Lower leg skin (tissue), 4 donors: ENCODE measurements around the gene SHISA6. TPM values are rescaled to one million over a fixed set of nuclear protein-coding genes. Genes with fewer than 3 reads are reported as not detected.

ENCODE experiments used
- DNase-seq, 2 donors: peaks; one replicate each; pipeline ENCODE4 v3.0.0-alpha.2; 2019; ENCODE audit warnings: low spot score in 2 of 2
- H3K4me3 ChIP-seq: fragments of 200-600 bp; sonication (generic); 2 replicates; pipeline ENCODE4 v1.5.1; 2017; ENCODE audit warnings: mild to moderate bottlenecking, low read depth; ENCODE audit not compliant: poor library complexity, severe bottlenecking
- POLR2A ChIP-seq, 2 donors: fragments of 450-650 bp; IDR thresholded peaks; one replicate each; pipeline ENCODE4 v1.6.1; 2016 to 2017; ENCODE audit warnings: antibody characterized with exemption in 2 of 2, mild to moderate bottlenecking in 1 of 2, moderate library complexity in 1 of 2
- WGBS, 2 donors: methylation state at CpG; one replicate each; pipeline ENCODE4 v1.1.5; 2018; 5-methylcytosine and 5-hydroxymethylcytosine counted together
- intact Hi-C: fragments of 100-400 bp; cut with DNase I; formaldehyde crosslinking; loops from one replicate; pipeline ENCODE4 v1.15.0; 2023; ENCODE audit warnings: low total_unique reads
- total RNA-seq, 4 donors: library from RNA; depleted of rRNA; stranded (reverse); fragments of >200 nt; gene quantifications; one replicate each; pipeline ENCODE4 v1.1.0, GENCODE V29; 2016
- TF ChIP-seq, protein P1 (sequence below), 3 donors: fragments of 450-650 bp; IDR thresholded peaks; one replicate each; pipeline ENCODE4 v1.5.1; 2016; ENCODE audit warnings: antibody characterized with exemption in 3 of 3, mild to moderate bottlenecking in 3 of 3, moderate library complexity in 2 of 3

The SHISA6 gene
- total RNA-seq, 4 donors from 2014 or later = 0.72 to 2.8 (median 1.4) TPM

- 62 to 66% methylated on average over 15 of the region's 15 CpGs for WGBS, 2 donors
- intact Hi-C loops = loop anchor here (1.0 kb wide), 1 partner anchor 26 kb away; no protein-coding TSS in a partner anchor
- TF ChIP-seq, protein P1, sequence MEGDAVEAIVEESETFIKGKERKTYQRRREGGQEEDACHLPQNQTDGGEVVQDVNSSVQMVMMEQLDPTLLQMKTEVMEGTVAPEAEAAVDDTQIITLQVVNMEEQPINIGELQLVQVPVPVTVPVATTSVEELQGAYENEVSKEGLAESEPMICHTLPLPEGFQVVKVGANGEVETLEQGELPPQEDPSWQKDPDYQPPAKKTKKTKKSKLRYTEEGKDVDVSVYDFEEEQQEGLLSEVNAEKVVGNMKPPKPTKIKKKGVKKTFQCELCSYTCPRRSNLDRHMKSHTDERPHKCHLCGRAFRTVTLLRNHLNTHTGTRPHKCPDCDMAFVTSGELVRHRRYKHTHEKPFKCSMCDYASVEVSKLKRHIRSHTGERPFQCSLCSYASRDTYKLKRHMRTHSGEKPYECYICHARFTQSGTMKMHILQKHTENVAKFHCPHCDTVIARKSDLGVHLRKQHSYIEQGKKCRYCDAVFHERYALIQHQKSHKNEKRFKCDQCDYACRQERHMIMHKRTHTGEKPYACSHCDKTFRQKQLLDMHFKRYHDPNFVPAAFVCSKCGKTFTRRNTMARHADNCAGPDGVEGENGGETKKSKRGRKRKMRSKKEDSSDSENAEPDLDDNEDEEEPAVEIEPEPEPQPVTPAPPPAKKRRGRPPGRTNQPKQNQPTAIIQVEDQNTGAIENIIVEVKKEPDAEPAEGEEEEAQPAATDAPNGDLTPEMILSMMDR (IDR thresholded peaks at IDR 0.05) = no peak
- TF ChIP-seq POLR2A (IDR thresholded peaks at IDR 0.05) = no peak
- no peak for DNase-seq
- no peak overlapping the region for H3K4me3 ChIP-seq
Observed at GRCh38 chr17:11331547-11332513, 90.8 kb downstream of the SHISA6 start.

DNA sequence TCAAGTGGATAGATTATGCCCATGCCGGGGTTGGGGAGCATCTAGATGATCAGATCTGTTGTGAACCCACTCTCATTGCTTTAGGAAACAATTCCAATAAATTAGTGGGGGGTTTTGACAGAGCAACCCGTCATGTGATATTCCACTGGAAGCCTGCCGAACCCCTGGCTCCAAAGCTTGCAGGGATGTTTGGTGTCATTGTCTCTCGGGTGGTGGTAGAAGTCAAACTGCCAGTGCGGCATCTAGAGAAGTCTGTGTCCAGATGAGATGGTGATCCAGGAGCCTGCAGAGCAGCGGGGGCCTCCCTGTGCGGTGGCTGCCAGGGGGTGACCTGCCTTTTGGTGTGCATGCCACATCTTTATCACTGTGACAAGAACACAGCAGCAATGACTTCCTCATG is 91.7 kb downstream of the SHISA6 start:
- intact Hi-C loops = loop anchor here (1.0 kb wide), 1 partner anchor 26 kb away; no protein-coding TSS in a partner anchor
- H3K4me3 ChIP-seq = no peak overlapping the region
- DNase-seq = no peak
- WGBS, 2 donors = 86 to 95% methylated on average over 6 to 7 of the region's 7 CpGs
- TF ChIP-seq, protein P1 (IDR thresholded peaks at IDR 0.05) = no peak
- TF ChIP-seq POLR2A (IDR thresholded peaks at IDR 0.05) = no peak

- WGBS, 2 donors = 87 to 91% methylated on average over 3 of the region's 4 CpGs
- TF ChIP-seq, protein P1 (IDR thresholded peaks at IDR 0.05) = no peak
- no peak for TF ChIP-seq POLR2A (IDR thresholded peaks at IDR 0.05)
- DNase-seq = no peak
- intact Hi-C loops = no loop called here
- H3K4me3 ChIP-seq = no peak overlapping the region
Observed at GRCh38 chr17:11334493-11334892, 93.5 kb downstream of the SHISA6 start.

- no peak for TF ChIP-seq POLR2A (IDR thresholded peaks at IDR 0.05)
- TF ChIP-seq, protein P1 (IDR thresholded peaks at IDR 0.05) = no peak
- H3K4me3 ChIP-seq = no peak overlapping the region
- no peak for DNase-seq
- intact Hi-C loops = no loop called here
- 70 to 80% methylated on average over 5 of the region's 5 CpGs for WGBS, 2 donors
Observed at GRCh38 chr17:11336290-11336689, 95.3 kb downstream of the SHISA6 start.

GRCh38 chr17:11340803-11341202 is 99.8 kb downstream of the SHISA6 start:
- no peak for DNase-seq
- no peak for TF ChIP-seq POLR2A (IDR thresholded peaks at IDR 0.05)
- TF ChIP-seq, protein P1 (IDR thresholded peaks at IDR 0.05) = no peak
- no peak overlapping the region for H3K4me3 ChIP-seq
- 85 to 92% methylated on average over 3 of the region's 3 CpGs for WGBS, 2 donors
- intact Hi-C loops = no loop called here
